Tibial nerve (tissue), 4 donors: ENCODE results near the gene GIMAP5. TPM values are rescaled to one million over a fixed set of nuclear protein-coding genes. Genes with fewer than 3 reads are reported as not detected.
A peak's percentile ranks its signal among the peaks of the same experiment; 100 is the strongest.

Source experiments
- DNase-seq, 2 donors: peaks; one replicate each; pipeline ENCODE4 v3.0.0-alpha.2; 2019; ENCODE audit warnings: low spot score in 2 of 2
- H3K27ac ChIP-seq, 4 donors: fragments of 200-600 bp; sonication (generic) in 3 of 4; one replicate each; pipeline ENCODE4 v1.5.1; 2017 to 2019; ENCODE audit warnings: mild to moderate bottlenecking in 1 of 4
- H3K27me3 ChIP-seq, 2 donors: fragments of 200-600 bp; sonication (generic) in 1 of 2; one replicate each; pipeline versions ENCODE4 v1.5.1 to v1.6.0; 2017 to 2019
- H3K36me3 ChIP-seq, 3 donors: fragments of 200-600 bp; sonication (generic); one replicate each; pipeline ENCODE4 v1.5.1; 2018 to 2019
- H3K4me1 ChIP-seq, 4 donors: fragments of 200-600 bp; sonication (generic) in 3 of 4; one replicate each; pipeline ENCODE4 v1.5.1; 2017 to 2019
- H3K4me3 ChIP-seq, 4 donors: fragments of 200-600 bp; sonication (generic) in 3 of 4; one replicate each; pipeline ENCODE4 v1.5.1; 2017 to 2019; ENCODE audit warnings: mild to moderate bottlenecking in 1 of 4, moderate library complexity in 1 of 4
- H3K9me3 ChIP-seq, 4 donors: fragments of 200-600 bp; sonication (generic) in 3 of 4; one replicate each; pipeline ENCODE4 v1.5.1; 2017 to 2019
- EP300 ChIP-seq, 2 donors: sonication (generic); formaldehyde crosslinking; IDR thresholded peaks; one replicate each; pipeline ENCODE4 v1.6.1; 2017; ENCODE audit warnings: antibody characterized with exemption in 2 of 2, mild to moderate bottlenecking in 1 of 2
- POLR2A ChIP-seq, 2 donors: fragments of 450-650 bp; IDR thresholded peaks; one replicate each; pipeline ENCODE4 v1.6.1; 2017; ENCODE audit warnings: antibody characterized with exemption in 2 of 2, mild to moderate bottlenecking in 2 of 2, moderate library complexity in 2 of 2
- WGBS, 2 donors: methylation state at CpG; one replicate each; pipeline ENCODE4 v1.1.5; 2018; 5-methylcytosine and 5-hydroxymethylcytosine counted together
- total RNA-seq, 4 donors: library from RNA; depleted of rRNA; stranded (reverse); fragments of >200 nt; gene quantifications; one replicate each; pipeline ENCODE4 v1.1.0, GENCODE V29; 2016
- TF ChIP-seq, protein P1 (sequence below), 5 experiments: fragments of 200-600 bp in 3 of 5; fragments of 450-650 bp in 2 of 5; sonication (generic) in 3 of 5; IDR thresholded peaks; one replicate each; pipeline ENCODE4 v1.5.1; 2016 to 2019; ENCODE audit warnings: antibody characterized with exemption in 5 of 5, mild to moderate bottlenecking in 3 of 5, moderate library complexity in 2 of 5

The GIMAP5 gene
- total RNA-seq, 4 donors from 2014 or later = 22.0 to 36.7 (median 33.4) TPM

DNA sequence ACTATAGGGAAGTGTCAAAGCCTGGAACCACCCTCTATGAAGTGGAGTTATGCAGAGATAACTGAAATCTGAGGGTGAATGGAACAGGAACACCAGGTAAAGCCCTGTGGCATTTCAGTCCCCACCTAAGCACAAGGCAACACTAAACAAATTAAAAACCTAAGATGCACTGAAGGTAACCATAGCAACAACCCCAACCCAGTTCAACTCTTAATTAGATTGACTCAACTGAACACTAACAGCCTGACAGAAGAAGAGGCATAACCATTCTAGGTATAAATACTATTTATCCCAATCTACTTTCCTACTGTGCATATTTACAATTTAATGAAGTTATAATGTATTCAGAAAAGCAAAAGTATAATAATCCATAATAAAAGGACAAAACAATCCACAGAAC is 9.2 kb upstream of the GIMAP5 start:
- no peak overlapping the region for H3K27ac ChIP-seq
- no peak for TF ChIP-seq POLR2A (IDR thresholded peaks at IDR 0.05)
- no peak for TF ChIP-seq EP300 (IDR thresholded peaks at IDR 0.05)
- TF ChIP-seq, protein P1, sequence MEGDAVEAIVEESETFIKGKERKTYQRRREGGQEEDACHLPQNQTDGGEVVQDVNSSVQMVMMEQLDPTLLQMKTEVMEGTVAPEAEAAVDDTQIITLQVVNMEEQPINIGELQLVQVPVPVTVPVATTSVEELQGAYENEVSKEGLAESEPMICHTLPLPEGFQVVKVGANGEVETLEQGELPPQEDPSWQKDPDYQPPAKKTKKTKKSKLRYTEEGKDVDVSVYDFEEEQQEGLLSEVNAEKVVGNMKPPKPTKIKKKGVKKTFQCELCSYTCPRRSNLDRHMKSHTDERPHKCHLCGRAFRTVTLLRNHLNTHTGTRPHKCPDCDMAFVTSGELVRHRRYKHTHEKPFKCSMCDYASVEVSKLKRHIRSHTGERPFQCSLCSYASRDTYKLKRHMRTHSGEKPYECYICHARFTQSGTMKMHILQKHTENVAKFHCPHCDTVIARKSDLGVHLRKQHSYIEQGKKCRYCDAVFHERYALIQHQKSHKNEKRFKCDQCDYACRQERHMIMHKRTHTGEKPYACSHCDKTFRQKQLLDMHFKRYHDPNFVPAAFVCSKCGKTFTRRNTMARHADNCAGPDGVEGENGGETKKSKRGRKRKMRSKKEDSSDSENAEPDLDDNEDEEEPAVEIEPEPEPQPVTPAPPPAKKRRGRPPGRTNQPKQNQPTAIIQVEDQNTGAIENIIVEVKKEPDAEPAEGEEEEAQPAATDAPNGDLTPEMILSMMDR (IDR thresholded peaks at IDR 0.05) = no peak
- no peaks in the 10 kb centered on the region for H3K36me3 ChIP-seq
- no peak overlapping the region for H3K4me3 ChIP-seq
- H3K27me3 ChIP-seq = no peaks in the 10 kb centered on the region
- DNase-seq = no peak
- peaks cover 0 to 33% (median 0%) of the 10 kb centered on the region in 4 donors for H3K9me3 ChIP-seq
- no peaks in the 10 kb centered on the region for H3K4me1 ChIP-seq

DNA sequence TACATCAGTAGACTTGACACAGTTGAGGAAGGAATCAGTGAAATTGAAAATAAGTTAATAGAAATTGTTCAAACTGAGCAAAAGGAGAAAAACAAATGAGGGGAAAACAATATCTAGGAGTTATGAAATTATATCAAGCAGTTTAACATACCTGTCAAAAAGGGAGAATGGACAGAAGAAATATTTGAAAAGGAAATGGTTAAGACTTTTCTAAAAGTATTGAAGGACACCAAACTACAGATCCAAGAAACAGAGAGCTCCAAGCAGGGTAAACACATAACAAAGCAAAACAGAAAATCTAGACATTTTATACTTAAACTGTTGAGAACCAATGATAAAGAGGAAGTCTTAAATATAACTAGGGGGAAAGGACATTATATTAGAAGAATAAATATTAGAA is 8.6 kb upstream of the GIMAP5 start:
- Histone ChIP-seq H3K4me3 (no peak overlapping the region), H3K36me3 (no peaks in the 10 kb centered on the region), H3K9me3 (peaks cover 0 to 33% (median 0%) of the 10 kb centered on the region in 4 donors), H3K27ac (no peak overlapping the region), H3K4me1 (no peaks in the 10 kb centered on the region), H3K27me3 (no peaks in the 10 kb centered on the region)
- TF ChIP-seq EP300 (IDR thresholded peaks at IDR 0.05) = no peak
- TF ChIP-seq POLR2A (IDR thresholded peaks at IDR 0.05) = no peak
- TF ChIP-seq, protein P1 (IDR thresholded peaks at IDR 0.05) = no peak
- no peak for DNase-seq

DNA sequence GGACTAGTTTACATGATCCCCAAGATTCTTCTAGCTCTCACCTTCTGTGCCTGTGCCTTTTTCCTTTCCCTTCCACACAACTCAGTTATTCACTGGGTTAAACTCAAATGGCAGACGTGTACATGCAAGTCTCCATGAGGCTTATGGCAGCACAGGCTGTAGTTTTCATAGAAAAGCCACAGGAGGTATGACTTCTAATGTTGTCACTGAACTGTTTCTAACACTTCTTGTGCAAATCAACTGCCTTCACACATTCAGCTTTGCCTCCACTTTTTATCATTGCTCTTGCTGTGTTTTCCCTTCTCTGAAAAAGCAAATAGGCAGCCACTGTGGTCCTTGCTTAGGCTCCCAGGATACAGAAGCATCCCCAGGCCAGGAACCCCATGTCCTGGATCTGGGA is 5.3 kb upstream of the GIMAP5 start:
- TF ChIP-seq, protein P1 (IDR thresholded peaks at IDR 0.05) = no peak
- TF ChIP-seq POLR2A (IDR thresholded peaks at IDR 0.05) = no peak
- no peak for TF ChIP-seq EP300 (IDR thresholded peaks at IDR 0.05)
- Histone ChIP-seq H3K4me1 (no peaks in the 10 kb centered on the region), H3K36me3 (no peaks in the 10 kb centered on the region), H3K4me3 (no peak overlapping the region), H3K9me3 (peaks cover 0 to 26% (median 0%) of the 10 kb centered on the region in 4 donors), H3K27ac (peak overlapping the region in 1 of 4 donors; percentile 30), H3K27me3 (no peaks in the 10 kb centered on the region)
- WGBS, 2 donors = 44 to 45% methylated on average over 1 of the region's 1 CpG
- DNase-seq = no peak

DNA sequence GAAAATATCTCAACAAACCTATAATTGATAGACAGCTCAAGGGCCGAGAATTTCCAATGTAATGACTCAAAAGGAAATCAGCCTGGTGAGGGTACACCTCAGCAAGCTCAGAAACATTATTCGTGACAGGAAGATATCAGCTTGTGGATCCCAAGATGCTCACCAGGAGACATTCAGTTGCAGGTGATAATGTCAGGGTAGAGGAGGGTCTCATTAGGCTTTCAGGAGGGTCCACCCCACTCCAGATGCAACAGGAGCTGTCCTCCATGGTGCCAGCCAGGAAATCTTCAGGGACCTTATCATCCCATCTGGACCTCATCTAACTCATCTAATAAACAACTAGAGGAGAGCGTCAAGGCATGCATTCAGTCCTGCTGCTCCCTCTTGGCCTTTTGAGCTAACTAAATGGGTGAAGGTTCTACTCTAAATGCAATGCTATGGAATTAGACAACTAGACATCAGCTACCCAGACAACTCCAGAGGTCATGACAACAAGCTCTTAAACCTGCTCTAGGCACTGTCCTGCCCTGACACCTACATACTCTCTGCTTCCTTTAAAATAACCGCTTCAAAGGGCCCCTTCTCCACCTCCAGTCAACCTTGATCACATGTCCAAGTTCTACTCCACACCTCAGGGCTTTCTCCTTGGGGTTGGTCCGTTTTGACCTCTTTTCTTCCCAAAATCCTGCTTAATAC is 4.3 kb upstream of the GIMAP5 start:
- Histone ChIP-seq H3K36me3 (no peaks in the 10 kb centered on the region), H3K4me1 (no peaks in the 10 kb centered on the region), H3K27ac (no peak overlapping the region), H3K27me3 (peaks cover 0 to 3% of the 10 kb centered on the region in 2 donors), H3K4me3 (no peak overlapping the region), H3K9me3 (peaks cover 0 to 17% (median 0%) of the 10 kb centered on the region in 4 donors)
- WGBS, 2 donors = 71 to 76% methylated on average over 5 of the region's 5 CpGs
- TF ChIP-seq, protein P1 (IDR thresholded peaks at IDR 0.05) = no peak
- TF ChIP-seq POLR2A (IDR thresholded peaks at IDR 0.05) (no peak), EP300 (IDR thresholded peaks at IDR 0.05) (no peak)
- DNase-seq = no peak

DNA sequence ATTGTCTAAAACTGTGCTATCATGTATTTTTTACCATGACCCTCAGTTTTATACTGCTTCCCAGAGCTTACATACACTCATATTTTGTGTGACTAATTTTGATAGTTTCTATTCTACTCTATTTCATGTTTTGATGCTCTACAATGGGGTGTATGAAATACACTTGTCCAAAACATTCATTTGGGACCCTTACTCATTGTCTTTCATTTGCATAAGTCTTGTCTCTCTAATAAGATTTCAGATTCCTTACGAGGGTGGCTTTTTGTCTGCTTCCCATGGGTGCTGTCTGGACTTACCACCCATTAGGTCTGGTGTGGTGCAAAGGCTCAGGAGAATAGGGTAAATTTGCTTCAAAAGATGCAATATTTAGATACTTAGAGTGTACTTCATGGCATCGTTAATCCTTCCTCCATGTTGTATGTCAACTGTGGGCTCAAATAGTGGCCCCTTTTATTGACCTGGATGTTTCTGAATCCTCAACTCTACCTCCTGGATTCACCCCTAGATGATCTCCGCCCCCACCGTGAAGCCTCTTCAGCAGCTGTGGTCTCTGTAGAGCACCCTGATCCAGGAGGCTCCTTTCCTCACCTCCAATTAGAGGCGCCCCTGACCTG is 3.6 kb upstream of the GIMAP5 start:
- Histone ChIP-seq H3K4me1 (no peaks in the 10 kb centered on the region), H3K27ac (no peak overlapping the region), H3K4me3 (no peak overlapping the region), H3K9me3 (peaks cover 0 to 11% (median 0%) of the 10 kb centered on the region in 4 donors), H3K36me3 (no peaks in the 10 kb centered on the region), H3K27me3 (peaks cover 0 to 3% of the 10 kb centered on the region in 2 donors)
- 88% methylated on average over 5 of the region's 5 CpGs for WGBS, 2 donors
- DNase-seq = no peak
- TF ChIP-seq POLR2A (IDR thresholded peaks at IDR 0.05) (no peak), EP300 (IDR thresholded peaks at IDR 0.05) (no peak)
- TF ChIP-seq, protein P1 (IDR thresholded peaks at IDR 0.05) = no peak
